HL-60 (cell line): ENCODE data around the gene IFI44L.

Experiments used
- POLR2AphosphoS5 ChIP-seq: IDR thresholded peaks from 2 replicates; pipeline ENCODE4 v1.6.1; 2012; ENCODE audit warnings: low read depth
- TF ChIP-seq, protein P1 (sequence below): IDR thresholded peaks from one replicate; pipeline ENCODE4 v1.5.1; 2011; ENCODE audit warnings: low read length, control low read depth, inconsistent platforms; ENCODE audit not compliant: insufficient read depth
- TF ChIP-seq, protein P2 (sequence below): IDR thresholded peaks from 2 replicates; pipeline ENCODE4 v1.6.1; 2012; ENCODE audit warnings: low read depth; ENCODE audit not compliant: insufficient replicate concordance

DNA sequence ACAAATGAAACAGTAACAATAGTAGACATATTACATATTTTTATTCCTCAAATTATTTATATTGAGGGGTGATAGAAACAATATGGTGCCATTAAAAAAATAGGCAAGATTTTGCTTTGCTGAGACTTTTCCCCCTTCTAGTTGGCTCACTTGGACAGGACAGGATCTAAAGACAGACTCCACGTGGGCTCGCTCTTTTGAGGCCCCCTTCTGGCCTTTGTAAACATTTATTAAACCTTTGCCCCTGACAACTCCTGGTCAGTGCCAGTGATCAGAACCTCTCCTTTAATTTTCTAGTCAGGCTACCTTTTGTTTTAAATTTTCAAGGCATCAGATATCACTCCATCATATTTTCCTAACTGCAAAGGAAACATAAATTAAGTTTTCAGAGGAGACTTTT is 49.7 kb upstream of the IFI44L start:
- TF ChIP-seq, protein P1, sequence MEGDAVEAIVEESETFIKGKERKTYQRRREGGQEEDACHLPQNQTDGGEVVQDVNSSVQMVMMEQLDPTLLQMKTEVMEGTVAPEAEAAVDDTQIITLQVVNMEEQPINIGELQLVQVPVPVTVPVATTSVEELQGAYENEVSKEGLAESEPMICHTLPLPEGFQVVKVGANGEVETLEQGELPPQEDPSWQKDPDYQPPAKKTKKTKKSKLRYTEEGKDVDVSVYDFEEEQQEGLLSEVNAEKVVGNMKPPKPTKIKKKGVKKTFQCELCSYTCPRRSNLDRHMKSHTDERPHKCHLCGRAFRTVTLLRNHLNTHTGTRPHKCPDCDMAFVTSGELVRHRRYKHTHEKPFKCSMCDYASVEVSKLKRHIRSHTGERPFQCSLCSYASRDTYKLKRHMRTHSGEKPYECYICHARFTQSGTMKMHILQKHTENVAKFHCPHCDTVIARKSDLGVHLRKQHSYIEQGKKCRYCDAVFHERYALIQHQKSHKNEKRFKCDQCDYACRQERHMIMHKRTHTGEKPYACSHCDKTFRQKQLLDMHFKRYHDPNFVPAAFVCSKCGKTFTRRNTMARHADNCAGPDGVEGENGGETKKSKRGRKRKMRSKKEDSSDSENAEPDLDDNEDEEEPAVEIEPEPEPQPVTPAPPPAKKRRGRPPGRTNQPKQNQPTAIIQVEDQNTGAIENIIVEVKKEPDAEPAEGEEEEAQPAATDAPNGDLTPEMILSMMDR, result no peak
- TF ChIP-seq, protein P2, sequence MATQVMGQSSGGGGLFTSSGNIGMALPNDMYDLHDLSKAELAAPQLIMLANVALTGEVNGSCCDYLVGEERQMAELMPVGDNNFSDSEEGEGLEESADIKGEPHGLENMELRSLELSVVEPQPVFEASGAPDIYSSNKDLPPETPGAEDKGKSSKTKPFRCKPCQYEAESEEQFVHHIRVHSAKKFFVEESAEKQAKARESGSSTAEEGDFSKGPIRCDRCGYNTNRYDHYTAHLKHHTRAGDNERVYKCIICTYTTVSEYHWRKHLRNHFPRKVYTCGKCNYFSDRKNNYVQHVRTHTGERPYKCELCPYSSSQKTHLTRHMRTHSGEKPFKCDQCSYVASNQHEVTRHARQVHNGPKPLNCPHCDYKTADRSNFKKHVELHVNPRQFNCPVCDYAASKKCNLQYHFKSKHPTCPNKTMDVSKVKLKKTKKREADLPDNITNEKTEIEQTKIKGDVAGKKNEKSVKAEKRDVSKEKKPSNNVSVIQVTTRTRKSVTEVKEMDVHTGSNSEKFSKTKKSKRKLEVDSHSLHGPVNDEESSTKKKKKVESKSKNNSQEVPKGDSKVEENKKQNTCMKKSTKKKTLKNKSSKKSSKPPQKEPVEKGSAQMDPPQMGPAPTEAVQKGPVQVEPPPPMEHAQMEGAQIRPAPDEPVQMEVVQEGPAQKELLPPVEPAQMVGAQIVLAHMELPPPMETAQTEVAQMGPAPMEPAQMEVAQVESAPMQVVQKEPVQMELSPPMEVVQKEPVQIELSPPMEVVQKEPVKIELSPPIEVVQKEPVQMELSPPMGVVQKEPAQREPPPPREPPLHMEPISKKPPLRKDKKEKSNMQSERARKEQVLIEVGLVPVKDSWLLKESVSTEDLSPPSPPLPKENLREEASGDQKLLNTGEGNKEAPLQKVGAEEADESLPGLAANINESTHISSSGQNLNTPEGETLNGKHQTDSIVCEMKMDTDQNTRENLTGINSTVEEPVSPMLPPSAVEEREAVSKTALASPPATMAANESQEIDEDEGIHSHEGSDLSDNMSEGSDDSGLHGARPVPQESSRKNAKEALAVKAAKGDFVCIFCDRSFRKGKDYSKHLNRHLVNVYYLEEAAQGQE, result no peak
- no peak for TF ChIP-seq POLR2AphosphoS5
